H1 (cell line): ENCODE measurements around the gene DRAP1. TPM values are rescaled to one million over a fixed set of nuclear protein-coding genes. Genes with fewer than 3 reads are reported as not detected.

ENCODE experiments used
- CHD7 ChIP-seq: fragments of 300-600 bp; sonication (generic); IDR thresholded peaks from 2 replicates; pipeline ENCODE4 v1.7.1; 2012; ENCODE audit warnings: low read length, moderate library complexity, mild to moderate bottlenecking, inconsistent platforms; ENCODE audit not compliant: insufficient replicate concordance
- polyA plus RNA-seq, 7 experiments: library from polyadenylated mRNA; depleted of rRNA in 3 of 7; stranded (reverse) in 5 of 7; unstranded in 2 of 7; fragments of >200 nt in 5 of 7; fragments of 200-250 nt in 2 of 7; gene quantifications; 1 replicate in 5 of 7; 2 replicates in 1 of 7; 4 replicates in 1 of 7; pipeline versions ENCODE4 v1.2.1 to v1.2.3, GENCODE V29; 2011 to 2013; ENCODE audit warnings: missing spikeins in 2 of 7, mixed read lengths in 2 of 7
- total RNA-seq: library from RNA; stranded (reverse); fragmentation: NEBNext Ultra II Directional; extraction: Animal tissue kit (Norgen Biotek cat#: 25700); gene quantifications from 2 replicates; pipeline ENCODE4 v1.2.1, GENCODE V29; 2021

DRAP1 gene
- total and polyA plus RNA-seq, 2 of the 8 experiments (the other 6 are each of a cell fraction or from before 2014, with no cell fraction given), result 62.5 to 98.7 TPM

- no peak for TF ChIP-seq CHD7
These were observed 32.9 kb downstream of the DRAP1 start (continued) for GRCh38 chr11:65952052-65952521.
